K562 (cell line): Measurements from ENCODE around the gene MTA1. TPM values are rescaled to one million over a fixed set of nuclear protein-coding genes. Genes with fewer than 3 reads are reported as not detected.

Experiments
- ATAC-seq: fragments of 200-7000 bp; cut with Tn5 transposase; 3 replicates; pipeline ENCODE4 v1.9.1; 2020; ENCODE audit warnings: moderate library complexity
- BruUV-seq: library from RNA; stranded (reverse); fragments of 400-500 nt; replicated peaks from 2 replicates; lab custom pipeline; 2021; lab: Mats Ljungman, UMichigan
- CTCF ChIA-PET: fragments of 300-600 bp; formaldehyde crosslinking; extraction: SDS; loops from one replicate; lab custom pipeline; 2021; ENCODE audit warnings: low intra/inter-chr PET ratio; lab: Yijun Ruan, JAX
- POLR2A ChIA-PET: fragments of 300-600, 350-650 bp; sonication (Branson Sonifier 250); formaldehyde crosslinking; extraction: SDS; loops from one replicate; lab custom pipeline; 2021; ENCODE audit warnings: antibody characterized with exemption, inconsistent platforms; lab: Yijun Ruan, JAX
- DNase-seq, 4 experiments: peaks; one replicate each; pipeline versions ENCODE4 v3.0.0 to v3.0.0-alpha.2; 2011 to 2018; ENCODE audit warnings: low spot score in 3 of 4, mixed read lengths in 3 of 4; ENCODE audit errors: extremely low read depth in 1 of 4
- FAIRE-seq: peaks from 2 replicates; lab custom pipeline; 2011; peaks lifted over from hg19 to GRCh38; lab: Jason Lieb, UNC
- H2AFZ ChIP-seq: 2 replicates; pipeline ENCODE4 v1.6.0; 2011; ENCODE audit warnings: low read depth, low read length, control low read depth, inconsistent platforms
- H3K27ac ChIP-seq: fragments of 200-600 bp; 3 replicates; pipeline ENCODE4 v1.8.0; 2011; ENCODE audit warnings: low read depth, mild to moderate bottlenecking, control low read depth, inconsistent platforms, low read length, moderate library complexity, mixed read lengths; ENCODE audit errors: extremely low read depth
- H3K27me3 ChIP-seq, 2 experiments: fragments of 300-600 bp in 1 of 2; 2 replicates in 1 of 2; 3 replicates in 1 of 2; pipeline versions ENCODE4 v1.6.0 to v1.8.0; 2011; ENCODE audit warnings: inconsistent platforms in 2 of 2, low read length in 2 of 2, mild to moderate bottlenecking in 1 of 2, mixed read lengths in 1 of 2, moderate library complexity in 1 of 2; ENCODE audit not compliant: control insufficient read depth in 2 of 2, insufficient read depth in 2 of 2
- H3K36me3 ChIP-seq: fragments of 300-600 bp; 3 replicates; pipeline ENCODE4 v1.8.0; 2011; ENCODE audit warnings: mild to moderate bottlenecking, low read length, inconsistent platforms; ENCODE audit not compliant: control insufficient read depth, insufficient read depth
- H3K4me1 ChIP-seq, 2 experiments: fragments of 200-600 bp in 1 of 2; replicated peaks in 1 of 2; 2 replicates in 1 of 2; 3 replicates in 1 of 2; pipeline versions ENCODE4 v1.5.1 to v1.8.0; 2011; ENCODE audit warnings: inconsistent platforms in 2 of 2, low read length in 2 of 2, mild to moderate bottlenecking in 1 of 2, mixed read lengths in 1 of 2, moderate library complexity in 1 of 2; ENCODE audit not compliant: control insufficient read depth in 2 of 2, insufficient read depth in 2 of 2
- H3K4me2 ChIP-seq: 2 replicates; pipeline ENCODE4 v1.6.1; 2011; ENCODE audit warnings: low read length, control low read depth, inconsistent platforms, mixed read lengths; ENCODE audit not compliant: insufficient read depth
- H3K4me3 ChIP-seq: fragments of 200-600 bp; sonication (generic), shearing (Covaris generic); 2 replicates; pipeline ENCODE4 v1.5.1; 2016; ENCODE audit warnings: control low read depth, inconsistent platforms
- H3K79me2 ChIP-seq: fragments of 200-600 bp; 3 replicates; pipeline ENCODE4 v1.8.0; 2011; ENCODE audit warnings: low read length, inconsistent platforms; ENCODE audit not compliant: control insufficient read depth, insufficient read depth
- H3K9ac ChIP-seq, 2 experiments: 2 replicates each; pipeline versions ENCODE4 v1.6.0 to v1.6.1; 2011; ENCODE audit warnings: low read depth in 2 of 2, low read length in 2 of 2, control low read depth in 1 of 2, inconsistent platforms in 1 of 2, mild to moderate bottlenecking in 1 of 2, mixed read lengths in 1 of 2; ENCODE audit not compliant: insufficient read depth in 1 of 2
- H3K9me1 ChIP-seq: one replicate; pipeline ENCODE4 v1.6.0; 2011; ENCODE audit warnings: inconsistent platforms, mild to moderate bottlenecking, low read length, moderate library complexity; ENCODE audit not compliant: control insufficient read depth, insufficient read depth
- H3K9me3 ChIP-seq: replicated peaks from 2 replicates; pipeline ENCODE4 v1.5.1; 2011; ENCODE audit warnings: low read depth, low read length, inconsistent platforms; ENCODE audit not compliant: control insufficient read depth, insufficient read depth
- H4K20me1 ChIP-seq: replicated peaks from 2 replicates; pipeline ENCODE4 v1.6.1; 2011; ENCODE audit warnings: low read length, inconsistent platforms, mixed read lengths; ENCODE audit not compliant: control insufficient read depth, insufficient read depth
- POLR2G ChIP-seq: fragments of 200-400 bp; formaldehyde crosslinking; IDR thresholded peaks from 2 replicates; pipeline ENCODE4 v1.6.1; 2017; ENCODE audit warnings: low read depth, mild to moderate bottlenecking, antibody characterized with exemption, low read length, moderate library complexity
- RBBP5 ChIP-seq: fragments of 200-600 bp; sonication (generic); IDR thresholded peaks from 2 replicates; pipeline ENCODE4 v1.6.1; 2012; ENCODE audit warnings: borderline replicate concordance, mild to moderate bottlenecking, low read length, control low read depth, inconsistent platforms; ENCODE audit not compliant: insufficient read depth, poor library complexity, severe bottlenecking
- RBFOX2 ChIP-seq: fragments of 200-400 bp; formaldehyde crosslinking; IDR thresholded peaks from 2 replicates; pipeline ENCODE4 v1.6.1; 2017; ENCODE audit warnings: low read depth, mild to moderate bottlenecking, low read length, moderate library complexity
- ZNF146 ChIP-seq: IDR thresholded peaks from one replicate; pipeline ENCODE4 v1.6.1; 2018; ENCODE audit warnings: missing compliant biosample characterization; ENCODE audit not compliant: unreplicated experiment
- ZNF263 ChIP-seq: sonication (generic); formaldehyde crosslinking; IDR thresholded peaks from 2 replicates; pipeline ENCODE4 v1.8.0; 2022; ENCODE audit warnings: mild to moderate bottlenecking, missing genetic modification reagents, borderline replicate concordance
- ZSCAN29 ChIP-seq: fragments of 450-650 bp; IDR thresholded peaks from 2 replicates; pipeline ENCODE4 v1.6.1; 2017
- WGBS: fragments of 100-300 bp; shearing (Covaris generic); methylation state at CpG from one replicate; pipeline ENCODE4 v1.1.6; 2016; ENCODE audit warnings: low coverage, mixed read lengths; ENCODE audit not compliant: insufficient coverage; ENCODE audit errors: missing lambda C conversion rate; 5-methylcytosine and 5-hydroxymethylcytosine counted together
- in situ Hi-C: fragments of 300-500 bp; cut with MboI; formaldehyde crosslinking; loops from 4 replicates; pipeline ENCODE4 v1.15.0; 2018; ENCODE audit warnings: inconsistent platforms, mixed read lengths
- intact Hi-C: fragments of 100-400 bp; cut with micrococcal nuclease; formaldehyde crosslinking; loops from 2 replicates; pipeline ENCODE4 v1.14.2; 2022
- polyA plus RNA-seq, 8 experiments: library from polyadenylated mRNA; depleted of rRNA in 4 of 8; stranded (reverse) in 5 of 8; unstranded in 3 of 8; fragments of >200 nt; fragmentation: Nextera tagmentation in 2 of 8; fragmentation: Illumina TruSeq in 1 of 8; extraction: Ambion mirVana in 2 of 8; extraction: Trizol in 1 of 8; gene quantifications; 2 replicates each; pipeline versions ENCODE4 v1.2.1 to v1.2.3, GENCODE V29; 2011 to 2014; ENCODE audit warnings: inconsistent platforms in 1 of 8, missing spikeins in 1 of 8
- total RNA-seq, 7 experiments: library from RNA; depleted of rRNA in 6 of 7; stranded (reverse); fragments of >200 nt in 6 of 7; fragmentation: Illumina TruSeq in 2 of 7; extraction: Trizol in 2 of 7; gene quantifications; 2 replicates each; pipeline versions ENCODE4 v1.2.1 to v1.2.3, GENCODE V29; 2011 to 2021; ENCODE audit warnings: low replicate concordance in 1 of 7
- TF ChIP-seq, protein P1 (sequence below): sonication (generic); formaldehyde crosslinking; IDR thresholded peaks from 2 replicates; pipeline ENCODE4 v1.8.0; 2022; ENCODE audit warnings: missing genetic modification reagents, mild to moderate bottlenecking, moderate library complexity, borderline replicate concordance

MTA1 gene
- total and polyA plus RNA-seq, 9 of the 15 experiments (the other 6 are each of a cell fraction or from before 2014, with no cell fraction given): 0.13 to 118 (median 32.3) TPM

DNA sequence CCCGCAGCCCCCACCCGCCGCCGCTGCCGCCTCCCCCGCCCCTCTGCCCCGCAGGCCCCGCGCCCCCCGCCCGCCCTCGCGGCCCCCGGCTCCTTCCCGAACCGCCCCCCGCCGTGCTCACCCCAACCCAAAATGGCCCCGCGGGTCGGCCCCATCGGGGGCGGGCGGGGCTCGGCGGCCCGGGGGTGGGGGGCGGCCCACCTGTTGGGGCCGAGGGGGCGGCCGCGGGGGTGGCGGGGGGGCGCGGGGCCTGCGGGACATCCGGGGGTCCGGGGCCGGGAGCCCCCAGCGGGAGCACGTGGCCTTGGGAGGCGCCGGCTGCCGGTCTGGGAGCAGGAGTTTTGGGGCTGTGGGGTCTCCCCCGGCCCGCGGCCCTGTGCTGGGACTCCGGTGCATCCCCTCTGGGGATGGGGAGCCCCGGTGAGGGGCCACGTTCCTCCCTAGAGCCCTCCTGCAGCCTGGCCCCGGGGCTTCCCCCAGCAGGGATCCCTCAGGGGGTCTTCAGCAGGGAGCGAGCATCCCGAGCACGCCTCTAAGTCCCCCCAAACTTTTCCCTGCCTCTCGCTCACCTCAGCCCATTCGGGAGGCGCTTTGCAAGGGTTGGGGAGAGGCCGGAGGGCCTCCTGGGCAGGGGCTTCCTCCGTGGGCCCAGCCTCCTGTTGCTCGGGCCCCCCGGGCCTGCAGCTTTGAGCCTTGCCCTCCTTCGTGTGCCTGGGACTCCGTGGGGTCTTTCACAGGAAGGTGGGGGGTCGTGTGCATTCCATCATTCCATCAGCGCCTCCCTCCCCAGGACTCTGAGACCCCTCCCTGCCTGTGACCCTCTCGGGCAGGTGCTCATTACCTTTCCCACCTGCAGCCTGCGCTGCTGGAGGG, 710 bp downstream of the MTA1 start:
- Histone ChIP-seq H4K20me1 (no peaks in the 10 kb centered on the region), H3K4me1 (peaks cover 11 to 57% of the 10 kb centered on the region in 2 experiments; a peak in 4 of 5 replicates), H3K4me2 (peak overlapping the region; percentile 72), H2AFZ (no peak overlapping the region), H3K9me3 (no peaks in the 10 kb centered on the region), H3K79me2 (peaks cover 55% of the 10 kb centered on the region), H3K27ac (peak overlapping the region; percentile 75; the same call in 2 of the 3 replicates), H3K4me3 (peak overlapping the region; percentile 71), H3K36me3 (peaks cover 31% of the 10 kb centered on the region; the same call in 2 of the 3 replicates), H3K9ac (peak overlapping the region; percentile 81 to 98), H3K9me1 (peaks cover 6% of the 10 kb centered on the region), H3K27me3 (no peaks in the 10 kb centered on the region)
- ChIA-PET CTCF (no interaction called here), POLR2A (interaction anchor here (0.6 to 1.2 kb wide), 2 partner anchors 11 to 79 kb away, joined by 3 read pairs; no protein-coding TSS in a partner anchor)
- TF ChIP-seq POLR2G (peak; percentile 53), ZNF263 (CRISPR knock-in tag) (no peak), RBFOX2 (peak; percentile 53), RBBP5 (peak; percentile 27), ZNF146 (CRISPR knock-in tag) (no peak), ZSCAN29 (no peak)
- TF ChIP-seq, protein P1, sequence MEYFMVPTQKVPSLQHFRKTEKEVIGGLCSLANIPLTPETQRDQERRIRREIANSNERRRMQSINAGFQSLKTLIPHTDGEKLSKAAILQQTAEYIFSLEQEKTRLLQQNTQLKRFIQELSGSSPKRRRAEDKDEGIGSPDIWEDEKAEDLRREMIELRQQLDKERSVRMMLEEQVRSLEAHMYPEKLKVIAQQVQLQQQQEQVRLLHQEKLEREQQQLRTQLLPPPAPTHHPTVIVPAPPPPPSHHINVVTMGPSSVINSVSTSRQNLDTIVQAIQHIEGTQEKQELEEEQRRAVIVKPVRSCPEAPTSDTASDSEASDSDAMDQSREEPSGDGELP (CRISPR knock-in tag): 0 out of 2 replicates have a peak, but pooled peaks have one; percentile 11
- no peak; the same call in 2 of the 3 replicates for ATAC-seq
- peak in 3 of 4 experiments; percentile 27 to 81 (median 33) for DNase-seq
- no peak for FAIRE-seq
- no TSS peak for BruUV-seq
- intact Hi-C loops (no loop called here), in situ Hi-C loops (no loop called here)
- WGBS: 0% methylated on average over 16 of the region's 67 CpGs
